Measurements from ENCODE around the gene NPTN.

- TF ChIP-seq CTCF (IDR thresholded peaks at IDR 0.05) (no peak), POLR2A (IDR thresholded peaks at IDR 0.05) (no peak)
Measured at GRCh38 chr15:73585871-73586654, 47.1 kb downstream of the NPTN start.
